ENCODE results near the gene PFDN2. TPM values are rescaled to one million over a fixed set of nuclear protein-coding genes. Genes with fewer than 3 reads are reported as not detected.

Gene PFDN2
- total and polyA plus RNA-seq, 2 of the 4 experiments (the other 2 are of a cell fraction), result 62.4 to 179 TPM

DNA sequence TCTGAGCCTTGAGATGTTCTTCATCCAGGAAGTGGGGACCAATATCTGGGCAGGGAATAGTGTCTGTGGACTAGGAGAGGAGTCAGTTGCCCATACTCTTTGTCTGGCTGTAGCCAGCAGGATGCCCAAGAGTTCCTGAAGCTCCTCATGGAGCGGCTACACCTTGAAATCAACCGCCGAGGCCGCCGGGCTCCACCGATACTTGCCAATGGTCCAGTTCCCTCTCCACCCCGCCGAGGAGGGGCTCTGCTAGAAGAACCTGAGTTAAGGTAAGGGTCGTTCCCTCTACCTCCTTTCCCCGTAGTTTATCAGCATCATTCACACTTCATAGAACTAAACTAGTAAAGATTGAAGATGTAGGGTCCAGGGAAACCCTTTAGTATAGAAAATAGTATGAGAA lies 45.0 kb upstream of the PFDN2 start:
- Histone ChIP-seq H2BK120ac (ENCODE audit: low read depth, low read length) (no peak overlapping the region), H3K36me3 (ENCODE audit: control insufficient read depth, insufficient read depth, low read length) (peaks cover 30% of the 10 kb centered on the region), H4K5ac (ENCODE audit: low read depth, low read length) (no peak overlapping the region), H2BK15ac (ENCODE audit: low read depth, low read length) (no peak overlapping the region), H3K9me1 (ENCODE audit: insufficient read depth, low read length) (peaks cover 13% of the 10 kb centered on the region), H2BK5ac (ENCODE audit: low read depth, low read length, poor library complexity, severe bottlenecking) (no peak overlapping the region), H3K14ac (replicated peaks; ENCODE audit: low read depth, low read length) (no peak overlapping the region), H3K9ac (ENCODE audit: low read depth, low read length) (no peak overlapping the region), H3K18ac (ENCODE audit: low read depth, low read length) (no peak overlapping the region), H4K20me1 (ENCODE audit: insufficient read depth, low read length) (no peaks in the 10 kb centered on the region), H3K27me3 (ENCODE audit: control insufficient read depth, insufficient read depth, low read length) (no peaks in the 10 kb centered on the region), H2AK5ac (ENCODE audit: low read depth, low read length) (no peak overlapping the region), H2AK9ac (replicated peaks; ENCODE audit: low read depth, low read length, poor library complexity) (no peak overlapping the region), H2AFZ (replicated peaks; ENCODE audit: low read length, poor library complexity) (no peak overlapping the region), H3K23ac (ENCODE audit: low read depth, low read length) (no peak overlapping the region), H3K4me3 (ENCODE audit: insufficient read depth, low read depth, low read length) (no peak overlapping the region), H4K91ac (ENCODE audit: insufficient read depth, low read depth, low read length) (no peak overlapping the region), H3K4me2 (ENCODE audit: low read depth, low read length) (no peak overlapping the region), H4K8ac (ENCODE audit: low read depth in 2 of 2, low read length in 2 of 2) (no peak overlapping the region), H3K56ac (ENCODE audit: extremely low read depth, insufficient read depth, low read length) (no peak overlapping the region), H3K79me1 (ENCODE audit: low read depth in 1 of 2, low read length in 2 of 2) (peaks cover 19 to 38% of the 10 kb centered on the region in 2 experiments), H3K9me3 (ENCODE audit: control insufficient read depth, insufficient read depth, low read length) (no peaks in the 10 kb centered on the region), H3K4ac (ENCODE audit: low read depth, low read length) (no peak overlapping the region), H2BK20ac (ENCODE audit: low read depth, low read length) (no peak overlapping the region), H3K27ac (ENCODE audit: insufficient read depth, low read length) (no peak overlapping the region), H3K4me1 (ENCODE audit: control insufficient read depth, insufficient read depth, low read length) (peaks cover 9% of the 10 kb centered on the region)
- in situ Hi-C loops (cut with MboI; ENCODE audit: low sequenced_read_pairs) (no loop called here), intact Hi-C loops (cut with micrococcal nuclease) (no loop called here), dilution Hi-C loops (cut with HindIII; ENCODE audit: low sequenced_read_pairs, unreplicated experiment) (no loop called here)
- no peak for DNase-seq
- no peak for ATAC-seq (ENCODE audit: low read depth)
- ChIA-PET CTCF (no interaction called here), POLR2A (ENCODE audit: unreplicated experiment) (no interaction called here)
- no CpG with 5 or more reads among the region's 10 CpGs for WGBS, 2 experiments (ENCODE audit: extremely low coverage in 2 of 2, insufficient read length in 1 of 2)
- no TSS peak for BruUV-seq (replicated peaks)
- TF ChIP-seq NFE2L2 (IDR thresholded peaks at IDR 0.05; ENCODE audit: low read depth, low read length) (no peak), RCOR1 (IDR thresholded peaks at IDR 0.05; ENCODE audit: insufficient replicate concordance, low read length) (no peak), MAFK (IDR thresholded peaks at IDR 0.05; ENCODE audit: low read depth, low read length) (no peak), POLR2A (IDR thresholded peaks at IDR 0.05; ENCODE audit: low read depth, low read length) (no peak), CHD1 (IDR thresholded peaks at IDR 0.05; ENCODE audit: low read depth, low read length) (no peak), MAZ (IDR thresholded peaks at IDR 0.05; ENCODE audit: borderline replicate concordance, low read depth, low read length) (no peak), MXI1 (IDR thresholded peaks at IDR 0.05; ENCODE audit: borderline replicate concordance, low read depth, low read length) (no peak), RAD21 (IDR thresholded peaks at IDR 0.05; ENCODE audit: low read length) (no peak), RFX5 (IDR thresholded peaks at IDR 0.05; ENCODE audit: low read depth, low read length) (no peak), BHLHE40 (IDR thresholded peaks at IDR 0.05; ENCODE audit: low read depth, low read length) (no peak), CEBPB (IDR thresholded peaks at IDR 0.05; ENCODE audit: low read depth, low read length) (no peak), FOS (IDR thresholded peaks at IDR 0.05; ENCODE audit: low read depth, low read length) (no peak), SMC3 (IDR thresholded peaks at IDR 0.05; ENCODE audit: low read depth, low read length) (no peak)
- TF ChIP-seq, protein P1, sequence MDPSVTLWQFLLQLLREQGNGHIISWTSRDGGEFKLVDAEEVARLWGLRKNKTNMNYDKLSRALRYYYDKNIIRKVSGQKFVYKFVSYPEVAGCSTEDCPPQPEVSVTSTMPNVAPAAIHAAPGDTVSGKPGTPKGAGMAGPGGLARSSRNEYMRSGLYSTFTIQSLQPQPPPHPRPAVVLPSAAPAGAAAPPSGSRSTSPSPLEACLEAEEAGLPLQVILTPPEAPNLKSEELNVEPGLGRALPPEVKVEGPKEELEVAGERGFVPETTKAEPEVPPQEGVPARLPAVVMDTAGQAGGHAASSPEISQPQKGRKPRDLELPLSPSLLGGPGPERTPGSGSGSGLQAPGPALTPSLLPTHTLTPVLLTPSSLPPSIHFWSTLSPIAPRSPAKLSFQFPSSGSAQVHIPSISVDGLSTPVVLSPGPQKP (IDR thresholded peaks at IDR 0.05; ENCODE audit: borderline replicate concordance, low read depth, low read length), result no peak
- TF ChIP-seq, protein P2, sequence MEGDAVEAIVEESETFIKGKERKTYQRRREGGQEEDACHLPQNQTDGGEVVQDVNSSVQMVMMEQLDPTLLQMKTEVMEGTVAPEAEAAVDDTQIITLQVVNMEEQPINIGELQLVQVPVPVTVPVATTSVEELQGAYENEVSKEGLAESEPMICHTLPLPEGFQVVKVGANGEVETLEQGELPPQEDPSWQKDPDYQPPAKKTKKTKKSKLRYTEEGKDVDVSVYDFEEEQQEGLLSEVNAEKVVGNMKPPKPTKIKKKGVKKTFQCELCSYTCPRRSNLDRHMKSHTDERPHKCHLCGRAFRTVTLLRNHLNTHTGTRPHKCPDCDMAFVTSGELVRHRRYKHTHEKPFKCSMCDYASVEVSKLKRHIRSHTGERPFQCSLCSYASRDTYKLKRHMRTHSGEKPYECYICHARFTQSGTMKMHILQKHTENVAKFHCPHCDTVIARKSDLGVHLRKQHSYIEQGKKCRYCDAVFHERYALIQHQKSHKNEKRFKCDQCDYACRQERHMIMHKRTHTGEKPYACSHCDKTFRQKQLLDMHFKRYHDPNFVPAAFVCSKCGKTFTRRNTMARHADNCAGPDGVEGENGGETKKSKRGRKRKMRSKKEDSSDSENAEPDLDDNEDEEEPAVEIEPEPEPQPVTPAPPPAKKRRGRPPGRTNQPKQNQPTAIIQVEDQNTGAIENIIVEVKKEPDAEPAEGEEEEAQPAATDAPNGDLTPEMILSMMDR (conservative IDR thresholded peaks at IDR 0.05; ENCODE audit: low read depth, low read length), result no peak
- TF ChIP-seq, protein P3, sequence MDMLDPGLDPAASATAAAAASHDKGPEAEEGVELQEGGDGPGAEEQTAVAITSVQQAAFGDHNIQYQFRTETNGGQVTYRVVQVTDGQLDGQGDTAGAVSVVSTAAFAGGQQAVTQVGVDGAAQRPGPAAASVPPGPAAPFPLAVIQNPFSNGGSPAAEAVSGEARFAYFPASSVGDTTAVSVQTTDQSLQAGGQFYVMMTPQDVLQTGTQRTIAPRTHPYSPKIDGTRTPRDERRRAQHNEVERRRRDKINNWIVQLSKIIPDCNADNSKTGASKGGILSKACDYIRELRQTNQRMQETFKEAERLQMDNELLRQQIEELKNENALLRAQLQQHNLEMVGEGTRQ (IDR thresholded peaks at IDR 0.05; ENCODE audit: low read depth, low read length), result no peak
